C4-2B (cell line): ENCODE measurements around the gene CDH8.

Source experiments
- H3K27ac ChIP-seq: fragments of 450-650 bp; 2 replicates; pipeline ENCODE4 v1.5.1; 2017
- ZFX ChIP-seq: fragments of 450-650 bp; IDR thresholded peaks from 2 replicates; pipeline ENCODE4 v1.6.1; 2017
- TF ChIP-seq, protein P1 (sequence below): fragments of 450-650 bp; conservative IDR thresholded peaks from 2 replicates; pipeline ENCODE4 v1.5.1; 2017; ENCODE audit warnings: mild to moderate bottlenecking

CDH8 gene

DNA sequence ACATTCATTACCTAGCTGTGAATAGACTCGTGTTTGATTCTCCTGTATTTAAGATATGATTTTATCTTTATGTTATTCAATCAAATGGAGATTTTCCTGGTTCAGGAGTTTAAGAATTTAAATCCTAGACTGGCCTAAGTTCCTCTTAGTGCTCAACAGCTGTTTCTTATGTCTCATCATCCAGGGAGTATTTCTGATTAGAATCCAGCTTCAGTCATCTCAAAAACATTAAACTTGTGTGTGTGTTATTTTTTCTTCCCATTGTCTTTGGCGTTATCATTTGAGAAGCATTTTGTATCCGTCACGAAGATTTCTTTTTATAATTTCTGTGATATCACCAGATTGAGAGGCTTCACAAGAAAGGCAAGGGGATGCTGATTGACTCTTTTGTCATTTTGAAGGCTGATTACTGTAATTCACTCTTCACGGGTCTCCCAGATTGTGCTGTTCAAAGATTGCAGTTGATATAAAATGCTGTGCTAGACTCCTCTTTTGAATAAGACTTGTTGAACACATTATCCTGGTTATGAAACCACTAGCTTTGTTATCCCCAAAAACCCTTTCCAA, 204.8 kb downstream of the CDH8 start:
- no peak overlapping the region for H3K27ac ChIP-seq
- no peak for TF ChIP-seq ZFX
- TF ChIP-seq, protein P1, sequence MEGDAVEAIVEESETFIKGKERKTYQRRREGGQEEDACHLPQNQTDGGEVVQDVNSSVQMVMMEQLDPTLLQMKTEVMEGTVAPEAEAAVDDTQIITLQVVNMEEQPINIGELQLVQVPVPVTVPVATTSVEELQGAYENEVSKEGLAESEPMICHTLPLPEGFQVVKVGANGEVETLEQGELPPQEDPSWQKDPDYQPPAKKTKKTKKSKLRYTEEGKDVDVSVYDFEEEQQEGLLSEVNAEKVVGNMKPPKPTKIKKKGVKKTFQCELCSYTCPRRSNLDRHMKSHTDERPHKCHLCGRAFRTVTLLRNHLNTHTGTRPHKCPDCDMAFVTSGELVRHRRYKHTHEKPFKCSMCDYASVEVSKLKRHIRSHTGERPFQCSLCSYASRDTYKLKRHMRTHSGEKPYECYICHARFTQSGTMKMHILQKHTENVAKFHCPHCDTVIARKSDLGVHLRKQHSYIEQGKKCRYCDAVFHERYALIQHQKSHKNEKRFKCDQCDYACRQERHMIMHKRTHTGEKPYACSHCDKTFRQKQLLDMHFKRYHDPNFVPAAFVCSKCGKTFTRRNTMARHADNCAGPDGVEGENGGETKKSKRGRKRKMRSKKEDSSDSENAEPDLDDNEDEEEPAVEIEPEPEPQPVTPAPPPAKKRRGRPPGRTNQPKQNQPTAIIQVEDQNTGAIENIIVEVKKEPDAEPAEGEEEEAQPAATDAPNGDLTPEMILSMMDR: no peak

DNA sequence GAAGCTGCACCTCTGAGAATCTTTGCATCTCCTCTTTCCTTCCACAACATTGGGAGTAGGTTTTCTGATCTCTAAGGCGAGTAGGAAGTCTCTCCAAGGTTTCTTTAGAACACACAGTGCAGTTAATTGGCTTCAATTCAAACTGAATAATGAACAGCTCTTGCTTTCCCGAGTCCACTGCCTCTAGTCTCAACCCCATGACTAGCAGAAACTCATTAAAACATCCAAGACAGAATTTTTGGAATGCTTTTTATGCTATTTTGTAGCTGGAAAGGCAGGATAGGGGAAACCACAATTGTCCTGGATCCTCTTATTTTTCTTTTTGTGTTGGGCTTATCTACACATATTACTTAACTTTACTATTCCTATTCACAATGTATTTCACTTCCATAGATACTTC, 206.6 kb downstream of the CDH8 start:
- H3K27ac ChIP-seq: no peak overlapping the region
- no peak for TF ChIP-seq ZFX
- TF ChIP-seq, protein P1: no peak

DNA sequence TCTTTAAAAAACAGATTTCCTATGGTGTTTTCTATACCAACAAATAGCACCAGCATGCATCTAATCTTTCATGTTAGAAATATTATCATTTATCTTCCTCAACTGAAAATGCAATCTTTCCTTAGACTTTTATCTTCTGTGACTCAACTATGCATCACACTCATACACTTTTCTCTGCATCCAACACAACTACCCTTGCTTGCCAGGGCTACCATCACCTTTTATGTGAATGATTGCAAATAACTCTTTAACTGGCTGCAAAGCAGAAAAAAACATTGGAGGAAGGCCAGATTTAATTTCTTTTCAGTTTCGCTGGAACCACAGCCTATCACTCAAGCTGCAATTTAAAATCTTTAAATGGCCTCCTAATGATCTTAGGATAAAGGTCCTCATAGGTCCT, 212.9 kb downstream of the CDH8 start:
- H3K27ac ChIP-seq: no peak overlapping the region
- no peak for TF ChIP-seq ZFX
- TF ChIP-seq, protein P1: no peak

DNA sequence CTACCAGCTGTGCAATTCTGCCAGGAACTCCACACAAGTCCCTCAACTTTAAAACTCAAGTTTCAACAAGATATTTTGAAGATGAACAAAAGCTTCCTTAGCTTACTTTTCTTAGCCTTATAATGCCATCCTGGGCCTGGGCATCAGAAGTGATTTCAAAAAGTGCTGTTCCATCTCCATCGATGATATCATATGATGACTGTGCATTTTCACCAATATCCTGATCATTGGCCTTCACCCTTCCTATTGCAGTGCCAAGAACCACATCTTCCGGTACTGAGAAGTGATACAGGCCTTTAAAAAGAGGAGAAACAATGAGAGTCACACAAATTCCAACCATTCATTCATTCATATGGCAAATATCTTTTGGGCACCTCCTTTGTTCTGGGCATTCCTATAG, 215.4 kb downstream of the CDH8 start:
- no peak for TF ChIP-seq ZFX
- TF ChIP-seq, protein P1: no peak
- no peak overlapping the region for H3K27ac ChIP-seq

DNA sequence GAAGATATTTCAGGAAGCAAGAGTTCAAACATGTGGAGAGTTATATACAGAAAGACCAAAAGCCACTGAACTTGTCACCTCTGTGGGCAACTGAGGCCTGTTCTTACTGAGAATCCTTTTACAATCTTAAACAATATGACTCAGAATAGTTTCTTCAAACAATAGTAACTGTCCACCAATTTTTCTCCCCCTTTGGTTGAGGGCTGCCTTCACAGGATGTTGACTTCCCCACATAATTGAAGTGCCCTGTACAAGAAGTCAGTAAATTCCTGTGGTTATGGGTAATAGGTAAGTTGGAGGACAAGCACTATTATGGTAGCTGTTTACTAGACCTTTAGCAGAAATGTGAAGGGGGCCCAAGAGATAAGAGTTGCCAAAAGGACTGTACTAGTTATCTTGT, 215.8 kb downstream of the CDH8 start:
- no peak overlapping the region for H3K27ac ChIP-seq
- TF ChIP-seq, protein P1: no peak
- no peak for TF ChIP-seq ZFX

DNA sequence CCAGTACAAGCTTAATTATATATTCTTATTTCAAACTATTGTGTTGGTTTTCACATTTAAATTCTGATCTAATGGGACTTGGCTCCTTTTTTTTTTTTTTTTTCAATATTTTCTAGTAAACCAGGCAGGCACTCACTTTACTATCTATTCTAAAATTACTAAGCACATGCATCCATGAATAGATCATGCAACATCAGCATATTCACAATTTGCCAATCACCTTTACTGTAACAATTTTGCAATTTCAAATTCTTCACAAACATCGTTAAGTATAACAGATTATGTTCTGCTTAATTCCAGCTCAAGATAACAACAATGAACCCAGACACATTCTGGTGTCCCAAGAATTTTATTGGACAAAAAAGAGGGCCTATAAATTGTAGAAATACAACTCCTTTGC, 217.4 kb downstream of the CDH8 start:
- no peak overlapping the region for H3K27ac ChIP-seq
- TF ChIP-seq, protein P1: no peak

DNA sequence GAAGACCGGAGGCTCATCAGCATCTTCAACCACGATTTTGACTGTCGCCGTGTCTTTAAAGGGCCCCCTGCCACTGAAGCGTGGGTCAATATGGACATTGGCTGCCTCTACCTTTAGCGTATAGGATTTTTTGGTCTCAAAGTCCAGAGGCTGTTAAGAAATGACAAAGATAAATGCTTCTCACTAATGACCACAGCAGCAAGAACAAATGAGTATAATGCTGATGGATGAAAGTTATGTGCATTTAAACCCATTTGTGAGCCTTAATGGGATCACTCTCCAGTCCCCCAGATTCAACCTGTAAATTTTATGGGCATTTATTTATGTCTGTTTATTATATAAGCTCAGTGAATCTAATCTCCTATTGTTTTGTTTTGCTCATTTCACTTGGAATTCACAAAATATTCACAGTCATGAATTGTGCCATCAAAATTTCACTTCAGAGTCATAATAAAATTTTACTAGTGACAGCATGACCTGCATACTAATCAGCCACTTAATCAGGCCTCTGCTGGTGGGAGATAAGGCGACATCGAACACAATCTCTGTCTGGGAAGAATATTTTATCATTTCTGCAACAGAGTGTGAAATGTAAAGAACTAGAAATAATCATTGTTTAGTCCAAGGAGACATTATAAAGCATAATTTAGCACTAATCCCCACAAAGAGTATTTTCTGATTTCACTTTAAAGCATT, 218.5 kb downstream of the CDH8 start:
- TF ChIP-seq, protein P1: no peak
- TF ChIP-seq ZFX: no peak

More for the DNA sequence above, 218.5 kb downstream of the CDH8 start:
- no peak overlapping the region for H3K27ac ChIP-seq
